SU-DHL-6 (cell line): ENCODE measurements around the gene GBF1.

Experiments used
- H2AFZ ChIP-seq: fragments of 200-600 bp; sonication (generic); 2 replicates; pipeline ENCODE4 v1.6.1; 2014; ENCODE audit warnings: low read depth, mild to moderate bottlenecking, moderate library complexity, mixed read lengths, antibody characterized with exemption, low read length; ENCODE audit not compliant: severe bottlenecking
- H3F3A ChIP-seq: fragments of 200-600 bp; shearing (Covaris generic); 2 replicates; pipeline ENCODE4 v1.6.0; 2016; ENCODE audit warnings: antibody characterized with exemption, mild to moderate bottlenecking; ENCODE audit not compliant: insufficient read depth
- H3K27ac ChIP-seq: fragments of 200-600 bp; sonication (generic); 2 replicates; pipeline ENCODE4 v1.5.1; 2016; ENCODE audit warnings: low read depth, mild to moderate bottlenecking, low read length, moderate library complexity, mixed read lengths
- H3K27me3 ChIP-seq: fragments of 200-600 bp; sonication (generic), shearing (Covaris generic); 2 replicates; pipeline ENCODE4 v1.6.0; 2014; ENCODE audit warnings: mild to moderate bottlenecking, low read length
- H3K36me3 ChIP-seq: fragments of 200-600 bp; sonication (generic); 2 replicates; pipeline ENCODE4 v1.6.1; 2014; ENCODE audit warnings: mild to moderate bottlenecking, low read length, mixed read lengths
- H3K4me2 ChIP-seq: fragments of 300-600, 200-600 bp; shearing (Covaris generic), sonication (generic); 2 replicates; pipeline ENCODE4 v1.6.0; 2014; ENCODE audit warnings: low read length, low read depth, mild to moderate bottlenecking; ENCODE audit not compliant: poor library complexity, severe bottlenecking
- H3K4me3 ChIP-seq: fragments of 200-600 bp; sonication (generic); 2 replicates; pipeline ENCODE4 v1.5.1; 2014; ENCODE audit warnings: antibody characterized with exemption, low read length, mild to moderate bottlenecking, mixed read lengths; ENCODE audit not compliant: insufficient read depth, poor library complexity, severe bottlenecking
- H3K79me2 ChIP-seq: fragments of 200-600 bp; sonication (generic); 2 replicates; pipeline ENCODE4 v1.6.1; 2014; ENCODE audit warnings: mild to moderate bottlenecking, low read length, moderate library complexity; ENCODE audit not compliant: insufficient read depth
- H3K9ac ChIP-seq: fragments of 200-600 bp; sonication (generic); 2 replicates; pipeline ENCODE4 v1.7.0; 2014; ENCODE audit warnings: mild to moderate bottlenecking, low read length
- H3K9me2 ChIP-seq: fragments of 200-600 bp; sonication (generic); replicated peaks from 2 replicates; pipeline ENCODE4 v1.6.1; 2014; ENCODE audit warnings: low read length; ENCODE audit not compliant: insufficient read depth
- H3K9me3 ChIP-seq: fragments of 200-600 bp; sonication (generic); 2 replicates; pipeline ENCODE4 v1.6.1; 2014; ENCODE audit warnings: low read length, mixed read lengths; ENCODE audit not compliant: insufficient read depth
- H4K20me1 ChIP-seq: fragments of 200-600 bp; sonication (generic); 2 replicates; pipeline ENCODE4 v1.6.1; 2014; ENCODE audit warnings: low read depth, mild to moderate bottlenecking, antibody characterized with exemption, low read length, moderate library complexity, mixed read lengths
- CTCF ChIP-seq: fragments of 200-600 bp; sonication (generic); IDR thresholded peaks from one replicate; pipeline ENCODE4 v1.5.1; 2017; ENCODE audit warnings: antibody characterized with exemption, mild to moderate bottlenecking, low read length, moderate library complexity; ENCODE audit not compliant: insufficient read depth, poor library complexity, severe bottlenecking
- EZH2phosphoT487 ChIP-seq: fragments of 200-600 bp; sonication (generic), shearing (Covaris generic); conservative IDR thresholded peaks from 2 replicates; pipeline ENCODE4 v1.6.1; 2018; ENCODE audit warnings: mild to moderate bottlenecking, antibody characterized with exemption, low read length, moderate library complexity, mixed read lengths

The GBF1 gene

DNA sequence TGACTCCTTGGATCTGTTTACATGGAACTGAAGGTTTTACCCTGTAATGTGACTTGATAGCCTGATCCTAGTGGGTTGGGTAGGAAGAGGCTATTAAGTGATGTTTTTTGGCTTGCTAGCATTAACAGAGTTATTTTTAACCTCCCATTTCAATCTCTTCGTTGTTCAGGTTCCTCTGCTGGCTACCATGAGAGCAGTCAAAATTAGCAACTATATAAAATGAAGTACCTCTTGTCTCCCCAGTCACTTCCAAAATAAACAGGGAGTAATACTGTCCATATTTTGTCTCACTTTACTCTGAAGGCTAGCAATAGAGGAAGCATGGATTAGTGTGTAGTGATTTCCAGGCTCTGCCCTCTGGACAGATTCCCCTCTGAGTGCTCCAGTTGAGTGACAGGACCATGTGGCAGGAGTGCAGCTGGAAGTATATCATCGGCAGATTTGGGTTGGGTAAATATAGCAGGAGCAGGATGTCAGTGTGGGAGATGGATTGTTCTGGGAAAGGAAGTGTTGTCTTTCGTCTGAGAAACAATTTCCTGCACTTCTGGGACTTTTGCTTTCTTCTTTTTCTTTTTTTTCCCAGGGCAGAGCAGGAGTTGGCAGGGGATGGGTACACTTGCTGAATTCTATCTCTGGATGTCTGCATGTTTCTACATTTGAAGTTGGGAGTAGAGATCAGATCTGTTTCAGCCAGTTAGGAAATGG lies 35.2 kb downstream of the GBF1 start:
- Histone ChIP-seq H3K27me3 (no peaks in the 10 kb centered on the region), H3K9me3 (no peaks in the 10 kb centered on the region), H3K9ac (no peak overlapping the region), H2AFZ (no peak overlapping the region), H3K4me2 (no peak overlapping the region), H3K27ac (no peak overlapping the region), H3K4me3 (no peak overlapping the region), H3F3A (no peaks in the 10 kb centered on the region), H3K79me2 (peaks cover 51% of the 10 kb centered on the region), H3K36me3 (no peaks in the 10 kb centered on the region; the same call in 1 of the 2 replicates), H4K20me1 (0 out of 2 replicates have a peak, but pooled peaks cover 5% of the 10 kb centered on the region), H3K9me2 (no peaks in the 10 kb centered on the region)
- TF ChIP-seq CTCF (no peak), EZH2phosphoT487 (no peak)

GRCh38 chr10:102281102-102281487 lies 35.8 kb downstream of the GBF1 start:
- TF ChIP-seq CTCF, result no peak
- no peak for TF ChIP-seq EZH2phosphoT487
- Histone ChIP-seq H3K27ac (no peak overlapping the region), H3K9me2 (no peaks in the 10 kb centered on the region), H2AFZ (no peak overlapping the region), H3K9ac (no peak overlapping the region), H3F3A (no peaks in the 10 kb centered on the region), H4K20me1 (0 out of 2 replicates have a peak, but pooled peaks cover 5% of the 10 kb centered on the region), H3K36me3 (peaks cover 3% of the 10 kb centered on the region; the same call in 1 of the 2 replicates), H3K79me2 (peaks cover 54% of the 10 kb centered on the region), H3K4me2 (no peak overlapping the region), H3K4me3 (no peak overlapping the region), H3K9me3 (no peaks in the 10 kb centered on the region), H3K27me3 (no peaks in the 10 kb centered on the region)

- Histone ChIP-seq H3K27me3 (no peaks in the 10 kb centered on the region), H3K36me3 (peaks cover 3% of the 10 kb centered on the region; the same call in 1 of the 2 replicates), H3K9me2 (no peaks in the 10 kb centered on the region), H3F3A (no peaks in the 10 kb centered on the region), H3K9ac (no peak overlapping the region), H3K27ac (no peak overlapping the region), H3K4me3 (no peak overlapping the region), H2AFZ (no peak overlapping the region), H3K4me2 (no peak overlapping the region), H3K9me3 (no peaks in the 10 kb centered on the region), H4K20me1 (0 out of 2 replicates have a peak, but pooled peaks cover 2% of the 10 kb centered on the region), H3K79me2 (peaks cover 60% of the 10 kb centered on the region)
- TF ChIP-seq CTCF, result no peak
These were observed 38.2 kb downstream of the GBF1 start for GRCh38 chr10:102283488-102283887.
